ENCODE results near the gene SLX4IP.

- TF ChIP-seq TCF7L2 (IDR thresholded peaks at IDR 0.05; ENCODE audit: borderline replicate concordance, low read depth, low read length): no peak
- TF ChIP-seq, protein P1, sequence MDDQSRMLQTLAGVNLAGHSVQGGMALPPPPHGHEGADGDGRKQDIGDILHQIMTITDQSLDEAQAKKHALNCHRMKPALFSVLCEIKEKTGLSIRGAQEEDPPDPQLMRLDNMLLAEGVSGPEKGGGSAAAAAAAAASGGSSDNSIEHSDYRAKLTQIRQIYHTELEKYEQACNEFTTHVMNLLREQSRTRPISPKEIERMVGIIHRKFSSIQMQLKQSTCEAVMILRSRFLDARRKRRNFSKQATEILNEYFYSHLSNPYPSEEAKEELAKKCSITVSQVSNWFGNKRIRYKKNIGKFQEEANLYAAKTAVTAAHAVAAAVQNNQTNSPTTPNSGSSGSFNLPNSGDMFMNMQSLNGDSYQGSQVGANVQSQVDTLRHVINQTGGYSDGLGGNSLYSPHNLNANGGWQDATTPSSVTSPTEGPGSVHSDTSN (CRISPR knock-in tag; IDR thresholded peaks at IDR 0.05): no peak
- no peak for TF ChIP-seq ZNF530 (tag by site-specific recombination; IDR thresholded peaks at IDR 0.05; ENCODE audit: low read depth)
- TF ChIP-seq ZNF785 (tag by site-specific recombination; IDR thresholded peaks at IDR 0.05): no peak
- no peak for TF ChIP-seq YY1 (tag by site-specific recombination; IDR thresholded peaks at IDR 0.05)
- TF ChIP-seq GLI4 (tag by site-specific recombination; IDR thresholded peaks at IDR 0.05): no peak
- no peak for TF ChIP-seq ZNF558 (tag by site-specific recombination; IDR thresholded peaks at IDR 0.05)
- TF ChIP-seq, protein P2, sequence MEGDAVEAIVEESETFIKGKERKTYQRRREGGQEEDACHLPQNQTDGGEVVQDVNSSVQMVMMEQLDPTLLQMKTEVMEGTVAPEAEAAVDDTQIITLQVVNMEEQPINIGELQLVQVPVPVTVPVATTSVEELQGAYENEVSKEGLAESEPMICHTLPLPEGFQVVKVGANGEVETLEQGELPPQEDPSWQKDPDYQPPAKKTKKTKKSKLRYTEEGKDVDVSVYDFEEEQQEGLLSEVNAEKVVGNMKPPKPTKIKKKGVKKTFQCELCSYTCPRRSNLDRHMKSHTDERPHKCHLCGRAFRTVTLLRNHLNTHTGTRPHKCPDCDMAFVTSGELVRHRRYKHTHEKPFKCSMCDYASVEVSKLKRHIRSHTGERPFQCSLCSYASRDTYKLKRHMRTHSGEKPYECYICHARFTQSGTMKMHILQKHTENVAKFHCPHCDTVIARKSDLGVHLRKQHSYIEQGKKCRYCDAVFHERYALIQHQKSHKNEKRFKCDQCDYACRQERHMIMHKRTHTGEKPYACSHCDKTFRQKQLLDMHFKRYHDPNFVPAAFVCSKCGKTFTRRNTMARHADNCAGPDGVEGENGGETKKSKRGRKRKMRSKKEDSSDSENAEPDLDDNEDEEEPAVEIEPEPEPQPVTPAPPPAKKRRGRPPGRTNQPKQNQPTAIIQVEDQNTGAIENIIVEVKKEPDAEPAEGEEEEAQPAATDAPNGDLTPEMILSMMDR (tag by site-specific recombination; IDR thresholded peaks at IDR 0.05): no peak
- TF ChIP-seq MEIS1 (CRISPR knock-in tag; IDR thresholded peaks at IDR 0.05; ENCODE audit: borderline replicate concordance): no peak
- no peak for TF ChIP-seq TSHZ1 (tag by site-specific recombination; IDR thresholded peaks at IDR 0.05; ENCODE audit: borderline replicate concordance)
- no peak for TF ChIP-seq ZBTB7A (tag by site-specific recombination; IDR thresholded peaks at IDR 0.05; ENCODE audit: low read depth)
- no peak for TF ChIP-seq ZNF639 (tag by site-specific recombination; IDR thresholded peaks at IDR 0.05)
Measured at GRCh38 chr20:10523443-10523842, 88.3 kb downstream of the SLX4IP start.

Data from HEK293 (cell line).